ENCODE measurements around the gene LAMA5. TPM values are rescaled to one million over a fixed set of nuclear protein-coding genes. Genes with fewer than 3 reads are reported as not detected.

The LAMA5 gene
- total RNA-seq, 4 donors from 2014 or later = 14.1 to 131 (median 34.5) TPM

DNA sequence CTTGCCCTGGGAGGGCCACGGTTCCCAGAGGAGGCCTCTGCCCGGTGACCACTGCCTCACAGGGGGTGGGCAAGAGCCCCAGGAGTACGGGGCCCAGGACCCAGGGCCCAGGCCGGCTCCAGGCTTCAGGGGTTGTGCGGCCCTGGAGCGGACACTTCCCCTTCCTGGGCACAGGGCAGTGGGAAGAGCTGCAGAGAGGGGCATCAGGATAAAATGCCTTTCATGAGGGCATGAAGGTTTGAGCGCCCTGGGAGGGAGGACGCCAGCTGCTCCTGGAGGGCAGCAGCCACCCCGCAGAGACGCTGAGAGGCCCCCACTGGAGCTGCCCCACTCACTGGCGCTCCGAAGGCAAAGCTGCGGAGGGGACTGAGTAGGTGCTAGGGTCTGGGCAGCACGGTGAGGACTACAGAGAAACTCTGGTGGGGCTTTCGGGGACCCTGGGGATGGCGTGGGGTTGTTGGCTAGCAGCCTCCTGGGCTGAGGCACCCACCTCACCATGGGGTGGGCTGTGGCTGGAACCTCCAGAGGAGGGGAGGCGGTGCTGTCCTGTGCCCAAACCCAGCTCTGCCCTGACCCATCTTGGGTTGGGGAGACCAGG is 10.4 kb downstream of the LAMA5 start:
- TF ChIP-seq CTCF (IDR thresholded peaks at IDR 0.05; ENCODE audit: low read depth) = no peak

DNA sequence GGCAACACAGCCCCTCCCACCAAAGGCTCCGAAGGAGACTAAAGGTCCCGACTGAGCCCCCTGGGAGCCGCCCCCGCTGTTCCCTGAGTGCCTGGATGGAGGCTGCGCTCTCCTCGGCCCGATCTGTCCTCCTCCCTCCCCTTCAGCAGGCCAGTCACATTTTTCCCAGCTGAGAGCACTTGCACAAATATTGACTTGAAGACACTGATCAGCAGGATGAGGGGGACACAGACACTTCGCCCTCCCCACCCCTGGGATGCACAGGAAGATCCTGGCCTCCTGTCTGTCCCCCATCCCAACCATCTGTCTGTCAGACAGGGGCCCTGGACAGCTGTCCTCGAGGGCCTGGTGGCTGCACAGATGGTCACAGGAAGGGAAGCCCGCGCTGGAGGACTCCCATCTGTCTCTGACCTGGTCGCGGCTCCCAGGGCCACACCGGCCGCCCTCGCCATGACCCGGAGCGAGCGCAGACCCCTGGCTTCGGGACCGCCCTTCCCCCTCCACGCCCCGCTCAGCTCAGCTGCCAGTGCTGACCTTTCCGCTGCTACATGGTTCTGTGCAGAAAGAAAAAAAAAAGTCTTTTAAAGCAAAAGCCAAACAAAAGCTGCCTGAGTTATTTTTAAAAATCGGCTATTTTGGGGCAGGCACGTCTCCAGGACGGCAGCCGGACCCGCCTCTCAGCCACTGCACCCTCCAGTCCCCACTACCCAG is 11.1 kb downstream of the LAMA5 start:
- TF ChIP-seq CTCF (IDR thresholded peaks at IDR 0.05; ENCODE audit: low read depth) = no peak

GRCh38 chr20:62355516-62355877 is 11.6 kb downstream of the LAMA5 start:
- TF ChIP-seq CTCF (IDR thresholded peaks at IDR 0.05; ENCODE audit: low read depth) = no peak

- TF ChIP-seq CTCF (IDR thresholded peaks at IDR 0.05; ENCODE audit: low read depth) = no peak
Observed at GRCh38 chr20:62354811-62355341, 12.2 kb downstream of the LAMA5 start.

DNA sequence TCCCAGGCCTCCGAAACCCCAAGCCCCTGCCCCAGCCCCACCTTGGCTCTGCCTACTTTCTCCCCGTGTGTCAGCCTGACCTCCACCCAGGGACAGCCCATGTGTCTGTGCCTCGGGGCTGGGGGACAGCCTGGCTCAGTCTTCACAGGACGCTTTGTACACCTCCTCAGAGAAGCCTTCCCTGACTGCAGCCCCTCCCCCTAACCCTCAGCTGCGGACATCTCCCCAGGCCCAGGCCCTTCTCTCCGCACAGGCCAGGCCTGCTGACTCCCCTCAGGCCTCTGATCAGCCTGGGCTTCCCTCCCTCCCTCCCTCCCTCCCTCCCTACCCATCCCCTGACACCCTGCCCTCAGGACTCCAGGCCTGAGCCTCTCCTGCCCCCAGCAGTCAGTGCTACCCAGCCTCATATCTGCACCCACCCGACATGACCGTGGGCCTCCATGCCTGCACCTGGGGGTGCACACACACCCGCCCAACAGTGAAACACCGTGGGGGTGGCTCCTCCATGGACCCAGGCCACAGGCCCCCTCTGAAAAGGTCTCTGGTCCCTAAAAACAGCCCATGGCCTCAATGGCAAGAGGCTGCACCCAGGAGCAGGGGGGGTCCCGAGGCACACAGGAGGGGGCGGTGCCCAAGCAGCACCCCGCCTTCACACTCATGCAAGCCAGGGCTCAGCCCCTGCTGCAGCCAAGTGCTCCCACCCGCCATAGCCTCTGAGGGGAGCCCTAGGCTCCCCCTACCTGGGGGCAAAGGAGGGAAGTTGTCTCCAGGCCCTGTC is 12.9 kb downstream of the LAMA5 start:
- TF ChIP-seq CTCF (IDR thresholded peaks at IDR 0.05; ENCODE audit: low read depth) = no peak

DNA sequence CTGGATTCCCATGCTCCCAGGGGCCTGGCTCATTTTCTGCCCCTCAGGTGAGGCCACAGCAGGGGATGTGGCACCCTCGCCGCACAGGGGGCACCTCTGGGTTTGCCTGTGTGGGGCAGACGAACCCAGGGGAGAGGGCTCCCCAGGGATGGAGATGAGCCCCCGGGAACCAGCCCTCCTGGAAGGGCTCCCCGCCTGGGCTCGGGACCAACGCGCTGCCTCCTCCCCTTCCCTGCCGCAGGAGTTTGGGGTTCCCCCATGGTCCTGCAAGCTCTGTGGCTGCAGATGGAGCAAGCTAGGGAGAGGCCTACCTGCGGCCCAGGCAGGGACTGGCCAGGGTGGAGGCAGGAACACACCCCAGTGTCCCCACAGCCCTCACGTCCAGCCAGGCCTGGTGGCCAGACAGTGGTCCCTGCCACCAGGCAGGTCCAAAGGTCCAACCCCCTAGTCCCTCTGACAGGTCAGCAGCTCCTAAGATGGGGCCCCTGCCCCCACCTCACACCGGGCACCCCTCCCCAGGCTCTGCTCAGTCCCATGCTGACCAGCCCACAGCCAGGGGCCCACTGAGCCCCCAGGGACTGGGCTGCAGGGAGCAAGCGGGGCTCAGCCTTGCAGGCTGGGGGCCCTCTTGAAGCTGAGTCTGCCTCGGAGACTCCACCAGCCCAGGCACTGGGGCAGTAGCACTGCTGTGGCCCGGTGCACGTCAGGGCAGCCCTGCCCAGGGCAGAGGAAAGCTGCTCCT is 13.7 kb downstream of the LAMA5 start:
- no peak for TF ChIP-seq CTCF (IDR thresholded peaks at IDR 0.05; ENCODE audit: low read depth)

All from subcutaneous adipose tissue (tissue), 4 donors.